NCI-H146 (cell line): ENCODE results near the gene CDH15.
A peak's percentile ranks its signal among the peaks of the same experiment; 100 is the strongest.
"Not testable (repeated sequence)": the region's sequence is repeated elsewhere in the genome, so short reads cannot be mapped to it uniquely, and the experiment has no call there.

Source experiments
- DNase-seq: peaks from one replicate; lab custom pipeline; 2025; lab: John Stamatoyannopoulos, UW

Gene CDH15

GRCh38 chr16:89172528-89173173 lies 1.1 kb downstream of the CDH15 start:
- DNase-seq: no peak

GRCh38 chr16:89173174-89173921 lies 1.8 kb downstream of the CDH15 start:
- DNase-seq: no peak

- DNase-seq: no peak
These were observed 2.7 kb downstream of the CDH15 start for GRCh38 chr16:89174055-89174827.

- no peak for DNase-seq
These were observed 3.3 kb downstream of the CDH15 start for GRCh38 chr16:89174877-89175276.

GRCh38 chr16:89175280-89176146 lies 4.0 kb downstream of the CDH15 start:
- DNase-seq: no peak

- no peak for DNase-seq
These were observed 4.7 kb downstream of the CDH15 start for GRCh38 chr16:89176147-89176690.

GRCh38 chr16:89176717-89177116 lies 5.2 kb downstream of the CDH15 start:
- no peak for DNase-seq

GRCh38 chr16:89177501-89177900 lies 6.0 kb downstream of the CDH15 start:
- no peak for DNase-seq

- DNase-seq: no peak
These were observed 7.1 kb downstream of the CDH15 start for GRCh38 chr16:89178453-89179147.

- no peak for DNase-seq
These were observed 7.6 kb downstream of the CDH15 start for GRCh38 chr16:89179148-89179484.

GRCh38 chr16:89179656-89180315 lies 8.2 kb downstream of the CDH15 start:
- DNase-seq: no peak

- no peak for DNase-seq
These were observed 11.9 kb downstream of the CDH15 start for GRCh38 chr16:89183463-89183862.

GRCh38 chr16:89183975-89184676 lies 12.6 kb downstream of the CDH15 start:
- no peak for DNase-seq

- no peak for DNase-seq
These were observed 13.1 kb downstream of the CDH15 start for GRCh38 chr16:89184677-89184932.

GRCh38 chr16:89184933-89185794 lies 13.6 kb downstream of the CDH15 start:
- DNase-seq: no peak

GRCh38 chr16:89185887-89186592 lies 14.5 kb downstream of the CDH15 start:
- not testable (repeated sequence) for DNase-seq

- DNase-seq: not testable (repeated sequence)
These were observed 15.1 kb downstream of the CDH15 start for GRCh38 chr16:89186593-89187031.

- peak; percentile 42 for DNase-seq
These were observed 15.7 kb downstream of the CDH15 start for GRCh38 chr16:89187032-89187769.
